Esophagus squamous epithelium (tissue), 5 donors: ENCODE measurements around the gene SGMS2. TPM values are rescaled to one million over a fixed set of nuclear protein-coding genes. Genes with fewer than 3 reads are reported as not detected.

Experiments
- DNase-seq: peaks from one replicate; lab custom pipeline; 2025; lab: John Stamatoyannopoulos, UW
- H3K27ac ChIP-seq, 4 donors: fragments of 200-600 bp; sonication (generic); one replicate each; pipeline ENCODE4 v1.5.1; 2016 to 2019; ENCODE audit warnings: mild to moderate bottlenecking in 1 of 4
- H3K27me3 ChIP-seq, 4 donors: fragments of 200-600 bp; sonication (generic); 1 replicate in 3 of 4; 2 replicates in 1 of 4; pipeline versions ENCODE4 v1.5.1 to v1.6.0; 2017 to 2021; ENCODE audit warnings: antibody characterized with exemption in 1 of 4
- H3K36me3 ChIP-seq, 3 donors: fragments of 200-600 bp; sonication (generic); one replicate each; pipeline ENCODE4 v1.5.1; 2016 to 2019
- H3K4me1 ChIP-seq, 3 donors: fragments of 200-600 bp; sonication (generic); one replicate each; pipeline ENCODE4 v1.5.1; 2017 to 2019
- H3K4me3 ChIP-seq, 4 donors: fragments of 200-600 bp; sonication (generic); 1 replicate in 3 of 4; 2 replicates in 1 of 4; pipeline ENCODE4 v1.5.1; 2016 to 2019; ENCODE audit warnings: mild to moderate bottlenecking in 2 of 4, moderate library complexity in 1 of 4
- H3K9me3 ChIP-seq, 3 donors: fragments of 200-600 bp; sonication (generic); one replicate each; pipeline ENCODE4 v1.5.1; 2016 to 2019
- POLR2A ChIP-seq, 4 donors: fragments of 450-650 bp; IDR thresholded peaks; one replicate each; pipeline ENCODE4 v1.6.1; 2017; ENCODE audit warnings: antibody characterized with exemption in 4 of 4, mild to moderate bottlenecking in 4 of 4, moderate library complexity in 3 of 4
- WGBS, 2 donors: methylation state at CpG; one replicate each; pipeline ENCODE4 v1.1.5; 2018; 5-methylcytosine and 5-hydroxymethylcytosine counted together
- intact Hi-C: fragments of 100-400 bp; cut with DNase I; formaldehyde crosslinking; loops from one replicate; pipeline ENCODE4 v1.15.0; 2022
- total RNA-seq, 4 donors: library from RNA; depleted of rRNA; stranded (reverse); fragments of >200 nt; gene quantifications; one replicate each; pipeline ENCODE4 v1.1.0, GENCODE V29; 2016
- TF ChIP-seq, protein P1 (sequence below), 6 experiments: fragments of 450-650 bp in 4 of 6; fragments of 200-600 bp in 2 of 6; sonication (generic) in 2 of 6; IDR thresholded peaks; one replicate each; pipeline ENCODE4 v1.5.1; 2016 to 2019; ENCODE audit warnings: antibody characterized with exemption in 6 of 6, mild to moderate bottlenecking in 4 of 6, moderate library complexity in 4 of 6
- donor health status: DM: yes; HTN: yes; CAD: no.

The SGMS2 gene
- total RNA-seq, 4 donors from 2014 or later: 53.4 to 153 (median 114) TPM

DNA sequence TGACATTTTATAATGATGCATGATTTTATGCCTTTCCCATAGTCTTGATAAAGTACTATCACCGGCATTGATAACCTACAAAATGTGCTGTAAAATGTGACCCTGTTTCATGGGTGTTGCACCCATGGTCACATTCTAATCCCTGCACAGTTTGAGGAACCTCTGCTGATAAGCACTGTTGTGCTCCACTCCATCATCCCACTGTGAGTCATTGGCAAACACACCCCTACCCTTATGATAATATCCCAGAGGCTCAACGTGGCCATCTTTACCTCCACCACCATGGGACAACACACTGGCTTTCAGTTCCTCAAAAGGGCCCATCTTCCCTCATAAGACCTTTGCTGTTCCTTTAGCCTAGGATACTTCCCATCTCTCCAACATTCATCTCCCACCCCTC, 32.0 kb upstream of the SGMS2 start:
- DNase-seq: no peak
- no peak overlapping the region for H3K4me3 ChIP-seq
- no peaks in the 10 kb centered on the region for H3K36me3 ChIP-seq
- WGBS, 2 donors: 46 to 71% methylated on average over 1 to 2 of the region's 2 CpGs
- peaks cover 0 to 6% (median 0%) of the 10 kb centered on the region in 4 donors for H3K27me3 ChIP-seq
- peaks cover 0 to 5% (median 0%) of the 10 kb centered on the region in 3 donors for H3K4me1 ChIP-seq
- H3K9me3 ChIP-seq: peaks cover 0 to 2% (median 0%) of the 10 kb centered on the region in 3 donors
- intact Hi-C loops: no loop called here
- H3K27ac ChIP-seq: no peak overlapping the region
- TF ChIP-seq, protein P1, sequence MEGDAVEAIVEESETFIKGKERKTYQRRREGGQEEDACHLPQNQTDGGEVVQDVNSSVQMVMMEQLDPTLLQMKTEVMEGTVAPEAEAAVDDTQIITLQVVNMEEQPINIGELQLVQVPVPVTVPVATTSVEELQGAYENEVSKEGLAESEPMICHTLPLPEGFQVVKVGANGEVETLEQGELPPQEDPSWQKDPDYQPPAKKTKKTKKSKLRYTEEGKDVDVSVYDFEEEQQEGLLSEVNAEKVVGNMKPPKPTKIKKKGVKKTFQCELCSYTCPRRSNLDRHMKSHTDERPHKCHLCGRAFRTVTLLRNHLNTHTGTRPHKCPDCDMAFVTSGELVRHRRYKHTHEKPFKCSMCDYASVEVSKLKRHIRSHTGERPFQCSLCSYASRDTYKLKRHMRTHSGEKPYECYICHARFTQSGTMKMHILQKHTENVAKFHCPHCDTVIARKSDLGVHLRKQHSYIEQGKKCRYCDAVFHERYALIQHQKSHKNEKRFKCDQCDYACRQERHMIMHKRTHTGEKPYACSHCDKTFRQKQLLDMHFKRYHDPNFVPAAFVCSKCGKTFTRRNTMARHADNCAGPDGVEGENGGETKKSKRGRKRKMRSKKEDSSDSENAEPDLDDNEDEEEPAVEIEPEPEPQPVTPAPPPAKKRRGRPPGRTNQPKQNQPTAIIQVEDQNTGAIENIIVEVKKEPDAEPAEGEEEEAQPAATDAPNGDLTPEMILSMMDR (IDR thresholded peaks at IDR 0.05): no peak
- TF ChIP-seq POLR2A (IDR thresholded peaks at IDR 0.05): no peak

DNA sequence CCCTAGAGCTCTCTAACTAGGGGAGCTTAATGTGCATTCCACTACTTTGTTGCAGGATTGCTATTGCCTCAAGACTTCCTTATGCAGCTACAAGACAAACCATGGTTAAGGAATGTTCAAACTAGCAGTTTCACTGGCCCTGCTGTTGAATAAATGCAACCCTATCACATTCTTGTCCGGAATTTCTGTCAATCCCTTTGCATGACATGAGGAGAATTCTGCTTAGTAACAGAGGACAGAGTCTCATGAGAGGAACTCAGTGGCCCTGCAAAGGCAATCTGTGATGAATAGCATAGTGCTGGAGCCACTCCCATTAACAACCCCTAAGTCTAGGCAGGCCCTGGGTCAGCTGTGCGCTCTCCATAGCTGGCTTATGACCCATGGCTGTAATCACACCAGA, 30.7 kb upstream of the SGMS2 start:
- H3K27ac ChIP-seq: no peak overlapping the region
- no peak for TF ChIP-seq POLR2A (IDR thresholded peaks at IDR 0.05)
- TF ChIP-seq, protein P1 (IDR thresholded peaks at IDR 0.05): no peak
- DNase-seq: no peak
- peaks cover 0 to 6% (median 0%) of the 10 kb centered on the region in 4 donors for H3K27me3 ChIP-seq
- H3K4me1 ChIP-seq: peaks cover 0 to 5% (median 0%) of the 10 kb centered on the region in 3 donors
- H3K9me3 ChIP-seq: no peaks in the 10 kb centered on the region
- intact Hi-C loops: no loop called here
- no peaks in the 10 kb centered on the region for H3K36me3 ChIP-seq
- H3K4me3 ChIP-seq: no peak overlapping the region
- 57 to 88% methylated on average over 1 of the region's 2 CpGs for WGBS, 2 donors

DNA sequence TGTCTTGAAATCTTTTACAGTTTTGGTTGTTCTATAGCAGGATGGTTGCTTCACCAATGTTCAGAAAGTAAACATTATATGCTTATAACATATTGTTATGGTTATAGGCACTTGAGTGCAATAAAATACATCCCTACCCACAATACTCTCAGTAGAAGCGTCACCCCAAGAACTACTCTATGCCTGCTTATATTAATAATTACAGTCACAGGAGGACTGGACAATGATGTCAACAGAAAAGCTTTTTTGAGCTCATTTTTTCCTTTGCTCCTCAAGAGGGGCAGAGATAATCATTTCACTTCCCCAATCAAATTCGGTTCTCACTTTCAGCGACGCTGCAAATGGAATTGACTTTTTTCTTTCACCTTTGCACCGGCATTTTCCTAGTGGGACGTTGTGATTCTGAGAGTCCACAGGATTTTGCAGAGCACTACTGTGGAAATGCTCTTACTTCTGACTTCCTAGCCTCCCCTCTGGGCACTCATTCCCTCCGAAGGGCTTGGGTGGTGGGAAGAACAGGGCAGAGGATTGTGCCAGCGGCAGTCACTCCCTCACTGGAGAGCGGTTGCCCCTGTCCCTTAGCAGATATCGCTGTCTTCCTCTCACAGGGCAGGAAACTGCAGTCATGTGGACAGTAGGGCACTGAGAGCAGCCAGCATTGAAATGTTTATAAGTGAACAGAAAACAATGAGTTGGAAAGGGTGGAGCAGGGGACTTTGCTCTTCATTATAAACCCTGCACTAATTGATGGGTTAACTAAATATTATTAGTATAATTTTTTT, 24.9 kb upstream of the SGMS2 start:
- intact Hi-C loops: no loop called here
- H3K4me1 ChIP-seq: peaks cover 0 to 5% (median 0%) of the 10 kb centered on the region in 3 donors
- TF ChIP-seq POLR2A (IDR thresholded peaks at IDR 0.05): no peak
- no peaks in the 10 kb centered on the region for H3K9me3 ChIP-seq
- H3K27me3 ChIP-seq: peaks cover 0 to 12% (median 0%) of the 10 kb centered on the region in 4 donors
- 60 to 68% methylated on average over 8 to 9 of the region's 10 CpGs for WGBS, 2 donors
- DNase-seq: no peak
- no peaks in the 10 kb centered on the region for H3K36me3 ChIP-seq
- peak overlapping the region in 2 of 4 donors; percentile 13 to 36 for H3K4me3 ChIP-seq
- H3K27ac ChIP-seq: peak overlapping the region in 1 of 4 donors; percentile 36

DNA sequence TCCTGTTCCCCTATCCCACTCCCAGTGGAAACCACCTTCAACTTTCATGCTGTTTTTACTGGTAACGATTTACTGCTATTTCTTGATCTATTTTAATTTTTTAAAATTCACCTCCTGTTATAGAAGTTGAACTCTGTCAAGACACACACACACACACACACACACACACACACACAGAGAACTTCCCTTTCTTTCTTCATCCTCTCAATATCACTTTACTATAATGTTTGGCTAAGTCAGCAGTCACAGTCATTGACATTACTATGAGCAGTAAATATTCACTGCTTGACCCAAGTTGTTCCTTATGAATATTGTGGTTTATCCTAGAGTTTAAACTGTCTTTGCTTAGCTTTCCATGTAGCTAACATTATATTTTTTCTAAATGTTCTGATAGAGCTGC, 24.0 kb upstream of the SGMS2 start:
- Histone ChIP-seq H3K9me3 (no peaks in the 10 kb centered on the region), H3K36me3 (no peaks in the 10 kb centered on the region), H3K4me3 (no peak overlapping the region), H3K27ac (no peak overlapping the region), H3K27me3 (peaks cover 0 to 12% (median 0%) of the 10 kb centered on the region in 4 donors), H3K4me1 (peaks cover 0 to 5% (median 0%) of the 10 kb centered on the region in 3 donors)
- DNase-seq: no peak
- TF ChIP-seq, protein P1 (IDR thresholded peaks at IDR 0.05): no peak
- no peak for TF ChIP-seq POLR2A (IDR thresholded peaks at IDR 0.05)
- intact Hi-C loops: no loop called here
- WGBS, 2 donors: 55 to 67% methylated on average over 1 of the region's 1 CpG

DNA sequence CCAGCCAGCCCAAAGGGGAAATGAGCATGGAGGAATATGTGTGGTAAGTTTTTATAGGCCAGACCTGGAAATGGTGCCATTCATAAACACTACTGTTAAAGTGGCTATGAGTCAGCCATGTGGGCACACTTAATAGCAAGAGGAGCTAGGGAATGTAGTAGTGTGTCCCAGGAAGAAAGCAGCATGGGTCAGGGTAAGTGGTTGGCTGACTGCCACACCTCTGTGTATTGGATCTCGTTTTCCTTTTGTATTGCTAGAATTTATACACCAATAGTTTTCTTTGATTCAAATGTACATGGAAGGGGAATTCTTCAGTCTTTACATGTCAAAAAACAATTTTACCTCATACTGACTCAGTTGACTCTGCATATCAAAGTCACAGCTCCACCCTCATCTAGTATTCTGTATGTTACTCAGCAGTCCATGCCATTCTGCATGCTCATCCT, 22.9 kb upstream of the SGMS2 start:
- Histone ChIP-seq H3K4me3 (no peak overlapping the region), H3K9me3 (no peaks in the 10 kb centered on the region), H3K36me3 (no peaks in the 10 kb centered on the region), H3K4me1 (peaks cover 0 to 5% (median 0%) of the 10 kb centered on the region in 3 donors), H3K27me3 (peaks cover 0 to 12% (median 0%) of the 10 kb centered on the region in 4 donors), H3K27ac (no peak overlapping the region)
- WGBS, 2 donors: 45 to 47% methylated on average over 1 of the region's 1 CpG
- no peak for DNase-seq
- intact Hi-C loops: no loop called here
- no peak for TF ChIP-seq POLR2A (IDR thresholded peaks at IDR 0.05)
- TF ChIP-seq, protein P1 (IDR thresholded peaks at IDR 0.05): no peak
